Activated CD4-positive, alpha-beta T cell treated with anti-CD3 and anti-CD28 coated beads for 1 hour (primary cell): Measurements from ENCODE around the gene RARRES2.
"Not testable (repeated sequence)": the region's sequence is repeated elsewhere in the genome, so short reads cannot be mapped to it uniquely, and the experiment has no call there.

ENCODE experiments used
- DNase-seq: peaks from one replicate; pipeline ENCODE4 v3.0.0-alpha.2; 2020

Gene RARRES2

DNA sequence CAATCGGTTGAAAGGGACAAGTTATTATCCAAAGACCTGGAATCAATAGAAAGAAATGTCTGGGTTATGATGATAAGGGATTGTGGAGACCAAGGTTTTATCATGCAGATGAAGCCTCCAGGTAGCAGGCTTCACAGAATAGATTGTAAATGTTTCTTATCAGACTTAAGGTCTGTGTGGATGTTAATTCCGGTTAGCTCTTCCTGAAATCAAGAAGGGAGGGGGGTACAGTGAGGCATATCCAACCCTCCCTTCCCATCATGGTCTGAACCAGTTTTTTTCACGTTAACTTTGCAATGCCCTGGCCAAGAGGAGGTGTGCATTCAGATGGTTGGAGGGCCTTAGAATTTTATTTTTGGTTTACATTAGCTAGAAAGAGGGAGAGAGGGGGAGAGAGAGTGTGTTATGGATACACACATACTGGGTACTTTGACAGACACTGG is 28.0 kb downstream of the RARRES2 start:
- no peak for DNase-seq

- not testable (repeated sequence) for DNase-seq
Observed at GRCh38 chr7:150312649-150313366, 28.6 kb downstream of the RARRES2 start.

- no peak for DNase-seq
Observed at GRCh38 chr7:150311711-150312110, 29.7 kb downstream of the RARRES2 start.

DNA sequence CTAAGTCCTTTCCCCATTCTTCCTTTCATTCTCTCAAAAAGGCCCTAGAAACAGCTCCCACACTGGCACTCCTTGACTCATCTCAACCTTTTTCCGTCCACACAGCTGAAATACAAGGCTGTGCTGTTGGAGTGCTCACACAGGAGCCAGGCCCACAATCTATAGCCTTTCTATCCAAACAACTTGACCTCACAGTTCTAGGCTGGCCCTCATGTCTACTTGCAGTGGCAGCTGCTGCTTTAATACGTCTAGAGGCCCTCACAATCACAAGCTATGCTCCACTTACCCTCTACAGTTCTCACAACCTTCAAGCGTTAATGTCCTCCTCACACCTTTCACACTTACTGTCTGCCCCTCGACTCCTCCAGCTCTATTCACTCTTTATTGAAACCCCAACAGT is 30.3 kb downstream of the RARRES2 start:
- DNase-seq = no peak

DNA sequence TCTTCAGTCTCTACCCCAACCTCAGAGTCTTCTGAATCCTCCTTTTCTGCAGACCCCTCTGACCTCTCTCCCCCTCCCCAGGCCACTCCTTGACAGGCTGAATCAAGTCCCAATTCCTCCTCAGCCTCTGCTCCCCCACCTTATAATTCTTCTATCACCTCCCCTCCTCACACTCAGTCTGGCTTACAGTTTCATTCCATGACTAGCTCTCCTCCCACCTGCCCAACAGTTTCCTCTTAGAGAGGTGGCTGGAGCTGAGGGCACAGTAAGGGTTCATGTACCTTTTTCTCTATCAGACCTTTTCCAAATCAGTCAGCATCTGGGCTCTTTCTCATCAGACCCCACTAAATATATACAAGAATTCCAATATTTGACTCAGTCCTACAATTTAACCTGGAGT is 32.9 kb downstream of the RARRES2 start:
- no peak for DNase-seq

DNA sequence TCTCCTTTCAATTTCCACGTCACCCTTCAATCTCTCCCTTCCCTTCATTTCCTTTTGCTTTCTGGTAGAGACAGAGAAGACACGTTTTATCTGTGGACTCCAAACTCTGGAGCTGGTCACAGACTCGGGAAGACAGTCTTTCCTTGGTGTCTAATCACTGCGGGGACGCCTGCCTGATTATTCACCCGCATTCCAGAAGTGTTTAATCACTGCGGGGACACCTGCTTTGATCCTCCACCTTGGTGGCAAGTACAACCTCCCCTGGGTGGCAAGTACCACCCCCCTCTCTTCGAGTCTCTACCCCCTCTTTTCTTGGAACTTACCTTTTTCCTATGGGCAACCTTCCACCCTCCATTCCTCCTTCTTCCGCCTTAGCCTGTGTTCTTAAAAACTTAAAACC is 33.5 kb downstream of the RARRES2 start:
- DNase-seq = no peak

GRCh38 chr7:150307129-150307528 is 34.3 kb downstream of the RARRES2 start:
- DNase-seq = no peak

DNA sequence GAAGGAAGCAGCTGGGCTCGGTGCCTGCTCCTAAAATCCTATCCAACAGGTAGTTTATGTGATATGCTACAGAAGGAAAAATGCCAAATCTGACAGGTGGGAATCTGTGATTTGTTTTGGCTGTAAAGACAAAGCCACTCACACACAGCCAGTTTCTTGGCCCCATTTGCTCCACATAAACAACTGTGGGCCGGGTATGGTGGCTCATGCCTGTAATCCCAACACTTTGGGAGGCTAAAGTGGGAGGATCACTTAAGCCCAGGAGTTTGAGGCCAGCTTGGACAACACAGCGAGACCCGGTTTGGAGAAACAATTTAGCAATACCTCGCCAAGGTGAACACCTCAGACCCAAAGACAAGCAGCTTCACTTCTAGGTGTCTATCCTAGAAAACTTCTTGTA is 35.1 kb downstream of the RARRES2 start:
- not testable (repeated sequence) for DNase-seq

GRCh38 chr7:150305903-150306284 is 35.5 kb downstream of the RARRES2 start:
- not testable (repeated sequence) for DNase-seq

DNA sequence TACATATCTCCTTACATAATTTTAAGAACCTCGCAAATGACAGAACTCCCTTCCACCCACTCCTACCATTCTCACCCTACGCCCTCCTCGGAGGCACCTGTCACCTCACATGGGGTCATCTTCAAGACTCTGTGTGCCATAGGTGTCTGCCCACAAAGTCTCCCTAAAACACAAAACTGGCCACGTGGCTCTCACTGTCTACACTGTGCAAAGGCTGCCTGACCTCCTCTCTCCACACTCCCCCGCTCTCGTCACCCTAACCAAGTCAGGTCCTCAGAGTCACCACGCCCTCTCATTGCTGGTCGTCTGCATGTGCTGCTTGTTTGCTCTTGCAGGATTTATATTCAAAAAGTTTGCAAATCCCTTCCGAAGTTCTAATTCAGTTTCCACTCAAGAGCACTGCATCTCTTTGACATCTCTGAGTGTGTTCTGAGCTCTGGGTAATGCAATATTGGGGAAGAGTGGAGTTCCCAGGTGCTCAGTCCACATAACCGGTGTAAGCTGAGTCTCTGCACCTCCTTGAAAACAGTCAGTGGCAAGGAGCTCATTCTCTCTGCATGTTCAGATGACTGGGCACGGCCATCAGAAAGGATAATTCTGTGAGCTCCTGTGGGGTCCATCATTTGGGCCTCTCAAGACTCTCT is 36.0 kb downstream of the RARRES2 start:
- not testable (repeated sequence) for DNase-seq

DNA sequence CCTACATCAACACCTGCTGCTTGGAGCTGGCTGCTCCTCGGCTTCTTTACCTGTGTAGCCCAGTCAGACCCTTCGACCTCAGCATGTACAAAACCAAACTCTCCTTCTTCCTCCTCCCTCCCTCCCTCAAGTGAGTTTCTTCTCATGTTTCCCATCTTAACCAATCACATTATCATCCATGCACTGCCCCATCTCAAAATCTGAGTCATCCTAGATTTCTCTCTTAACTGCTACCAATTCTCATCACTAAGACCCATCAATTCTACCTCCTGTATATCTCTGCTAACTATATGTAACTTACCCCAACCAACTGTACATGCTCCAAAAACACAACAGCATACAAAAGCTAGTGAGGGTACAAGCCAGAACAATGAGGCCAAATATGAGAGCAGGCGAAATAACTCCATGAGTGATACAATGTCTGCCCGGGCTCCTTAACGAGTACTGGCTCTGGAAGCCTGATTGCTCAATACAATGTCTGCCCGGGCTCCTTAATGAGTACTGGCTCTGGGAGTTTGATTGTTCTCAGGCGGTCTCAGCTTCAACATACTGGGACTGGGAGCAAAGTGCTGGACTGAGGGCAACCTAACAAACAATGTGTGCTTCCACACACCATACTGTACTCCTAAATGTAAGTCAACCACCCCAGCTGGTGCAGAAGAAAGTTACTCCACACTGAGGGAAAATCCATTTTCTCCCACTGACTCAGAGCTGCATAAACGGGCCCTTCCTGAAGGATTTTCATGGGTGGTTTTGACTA is 36.8 kb downstream of the RARRES2 start:
- DNase-seq = not testable (repeated sequence)

- DNase-seq = not testable (repeated sequence)
Observed at GRCh38 chr7:150302908-150303310, 38.5 kb downstream of the RARRES2 start.

DNA sequence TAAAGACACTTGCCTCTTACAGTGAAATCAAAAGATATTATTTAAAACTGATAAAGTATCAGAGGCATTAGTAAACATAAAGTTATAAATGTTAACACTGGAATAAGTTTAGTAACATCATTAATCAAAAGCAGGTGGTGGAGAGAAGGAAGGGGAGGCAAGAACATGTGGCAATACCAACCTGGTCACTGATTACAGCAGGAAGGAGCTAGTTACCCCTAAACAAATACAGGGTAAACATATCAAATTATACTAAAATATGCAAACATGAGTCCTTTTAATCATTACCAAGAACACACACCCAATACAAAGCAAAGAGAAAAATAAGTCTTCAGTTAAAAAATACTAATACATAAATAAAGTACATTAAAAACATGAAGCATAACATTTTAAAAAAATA is 43.5 kb downstream of the RARRES2 start:
- not testable (repeated sequence) for DNase-seq

GRCh38 chr7:150296802-150297201 is 44.6 kb downstream of the RARRES2 start:
- DNase-seq = not testable (repeated sequence)

- not testable (repeated sequence) for DNase-seq
Observed at GRCh38 chr7:150295614-150296013, 45.8 kb downstream of the RARRES2 start.

GRCh38 chr7:150295027-150295426 is 46.4 kb downstream of the RARRES2 start:
- DNase-seq = not testable (repeated sequence)

DNA sequence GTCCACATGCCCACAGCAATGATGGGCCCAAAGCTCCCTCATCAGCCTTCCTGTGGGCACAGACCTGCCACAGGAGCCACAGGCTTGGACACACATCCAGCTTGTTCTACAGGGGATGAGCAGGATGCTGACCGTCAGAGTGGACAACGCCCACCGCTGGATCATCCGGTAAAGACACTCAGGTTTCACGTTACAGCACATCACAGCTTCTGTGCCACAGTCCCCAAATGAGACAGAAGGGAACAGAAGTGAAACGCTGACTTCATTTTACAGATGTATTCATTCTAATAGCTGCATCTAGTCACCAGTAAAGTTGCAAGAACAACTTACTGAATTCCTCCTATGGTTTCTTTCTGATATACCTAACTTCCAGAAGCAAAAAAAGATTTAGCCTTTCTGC is 51.1 kb downstream of the RARRES2 start:
- DNase-seq = not testable (repeated sequence)

DNA sequence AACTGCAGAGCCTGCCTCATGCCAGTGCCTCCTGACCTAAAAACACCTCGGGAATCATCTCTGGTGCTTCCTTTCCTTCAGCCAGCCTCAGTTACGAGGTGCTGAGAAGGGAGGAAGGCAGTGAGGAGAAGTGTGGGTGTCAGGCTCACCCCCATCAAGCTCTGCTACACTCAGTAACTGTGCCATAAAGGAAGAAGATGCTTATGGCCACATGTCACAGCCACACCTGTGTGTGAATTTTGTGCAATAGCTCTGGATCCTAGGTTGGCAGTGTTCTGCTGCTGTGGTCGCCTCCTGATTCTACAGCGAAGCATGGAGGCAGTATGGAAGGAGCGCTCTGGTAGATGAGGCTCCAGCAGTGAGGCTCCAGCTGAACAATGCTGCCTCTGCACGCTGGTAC is 52.6 kb downstream of the RARRES2 start:
- not testable (repeated sequence) for DNase-seq
